WTC11 (cell line): Measurements from ENCODE around the gene CCDC136. TPM values are rescaled to one million over a fixed set of nuclear protein-coding genes. Genes with fewer than 3 reads are reported as not detected.

Experiments
- ATAC-seq: fragments of 200-7000 bp; cut with Tn5 transposase; 2 replicates; pipeline ENCODE4 v1.10.0; 2021; ENCODE audit warnings: mild to moderate bottlenecking, moderate library complexity
- CTCF ChIA-PET: fragments of 300-600 bp; sonication (Branson Sonifier 250); formaldehyde crosslinking; loops from one replicate; lab custom pipeline; 2021; ENCODE audit warnings: antibody characterized with exemption; lab: Charles Lee
- POLR2A ChIA-PET: fragments of 350-600 bp; sonication (Branson Sonifier 250); formaldehyde crosslinking; loops from one replicate; lab custom pipeline; 2021; ENCODE audit warnings: antibody characterized with exemption; lab: Charles Lee
- DNase-seq: peaks from one replicate; pipeline ENCODE4 v3.0.0; 2021; ENCODE audit warnings: low spot score
- H3K27ac Mint-ChIP-seq: 2 replicates; pipeline ENCODE4 v1.8.0; 2021; ENCODE audit warnings: mixed read lengths
- H3K27me3 Mint-ChIP-seq: 2 replicates; pipeline ENCODE4 v1.8.0; 2021; ENCODE audit warnings: low read depth, mild to moderate bottlenecking, moderate library complexity, mixed read lengths
- H3K36me3 Mint-ChIP-seq: 2 replicates; pipeline ENCODE4 v1.8.0; 2021; ENCODE audit warnings: mixed read lengths
- H3K4me1 Mint-ChIP-seq: 2 replicates; pipeline ENCODE4 v1.8.0; 2022; ENCODE audit warnings: mixed read lengths
- H3K4me3 Mint-ChIP-seq: 2 replicates; pipeline ENCODE4 v1.8.0; 2021; ENCODE audit warnings: mild to moderate bottlenecking, moderate library complexity, mixed read lengths
- H3K9me3 Mint-ChIP-seq: 2 replicates; pipeline ENCODE4 v1.8.0; 2021; ENCODE audit warnings: mixed read lengths
- ATF1 ChIP-seq: sonication (generic); formaldehyde crosslinking; IDR thresholded peaks from 2 replicates; pipeline ENCODE4 v1.8.1; 2023; ENCODE audit warnings: mild to moderate bottlenecking, moderate library complexity, missing genetic modification reagents
- E2F1 ChIP-seq: sonication (generic); formaldehyde crosslinking; IDR thresholded peaks from 2 replicates; pipeline ENCODE4 v1.8.0; 2022; ENCODE audit warnings: mild to moderate bottlenecking, missing genetic modification reagents
- ERG ChIP-seq: fragments of 250-450 bp; sonication (Bioruptor Pico); IDR thresholded peaks from 2 replicates; pipeline ENCODE4 v1.8.0; 2021; ENCODE audit warnings: mild to moderate bottlenecking
- MXD4 ChIP-seq: fragments of 250-450 bp; sonication (Bioruptor Pico); IDR thresholded peaks from 2 replicates; pipeline ENCODE4 v1.8.0; 2021; ENCODE audit warnings: mild to moderate bottlenecking, moderate library complexity, borderline replicate concordance
- NFE2L1 ChIP-seq: sonication (generic); formaldehyde crosslinking; IDR thresholded peaks from 2 replicates; pipeline ENCODE4 v1.8.1; 2023; ENCODE audit warnings: missing genetic modification reagents
- NFYB ChIP-seq: sonication (generic); formaldehyde crosslinking; conservative IDR thresholded peaks from 2 replicates; pipeline ENCODE4 v1.8.0; 2022; ENCODE audit warnings: low read depth, missing genetic modification reagents
- NR2C2 ChIP-seq: sonication (generic); formaldehyde crosslinking; IDR thresholded peaks from 2 replicates; pipeline ENCODE4 v1.8.0; 2022; ENCODE audit warnings: mild to moderate bottlenecking, missing genetic modification reagents
- SMAD4 ChIP-seq: sonication (generic); formaldehyde crosslinking; IDR thresholded peaks from 2 replicates; pipeline ENCODE4 v1.8.0; 2022; ENCODE audit warnings: mild to moderate bottlenecking, missing genetic modification reagents
- ZBTB21 ChIP-seq: sonication (generic); formaldehyde crosslinking; IDR thresholded peaks from 2 replicates; pipeline ENCODE4 v1.8.1; 2023; ENCODE audit warnings: mild to moderate bottlenecking, missing genetic modification reagents, borderline replicate concordance
- ZNF219 ChIP-seq: sonication (generic); formaldehyde crosslinking; IDR thresholded peaks from 2 replicates; pipeline ENCODE4 v1.8.0; 2023; ENCODE audit warnings: missing genetic modification reagents, mild to moderate bottlenecking, borderline replicate concordance
- total RNA-seq: library from RNA; stranded (reverse); gene quantifications from 3 replicates; pipeline ENCODE4 v1.2.3, GENCODE V29; 2021
- TF ChIP-seq, protein P1 (sequence below): sonication (generic); formaldehyde crosslinking; IDR thresholded peaks from 2 replicates; pipeline ENCODE4 v1.8.0; 2023; ENCODE audit warnings: mild to moderate bottlenecking, missing genetic modification reagents
- TF ChIP-seq, protein P2 (sequence below): sonication (generic); formaldehyde crosslinking; IDR thresholded peaks from 2 replicates; pipeline ENCODE4 v1.8.0; 2022; ENCODE audit warnings: mild to moderate bottlenecking, missing genetic modification reagents
- TF ChIP-seq, protein P3 (sequence below): sonication (generic); formaldehyde crosslinking; IDR thresholded peaks from 2 replicates; pipeline ENCODE4 v1.8.0; 2022; ENCODE audit warnings: missing genetic modification reagents
- TF ChIP-seq, protein P4 (sequence below): fragments of 250-450 bp; sonication (Bioruptor Pico); IDR thresholded peaks from 2 replicates; pipeline ENCODE4 v1.9.0; 2021; ENCODE audit warnings: moderate library complexity, mild to moderate bottlenecking, inconsistent platforms, borderline replicate concordance
- TF ChIP-seq, protein P5 (sequence below): sonication (generic); formaldehyde crosslinking; IDR thresholded peaks from 2 replicates; pipeline ENCODE4 v1.8.1; 2023; ENCODE audit warnings: mild to moderate bottlenecking, missing genetic modification reagents, borderline replicate concordance

Gene CCDC136
- total RNA-seq, 1 experiment from 2014 or later, result 51.0 TPM

GRCh38 chr7:128835790-128836641, 44.2 kb downstream of the CCDC136 start:
- no peak overlapping the region for H3K4me3 Mint-ChIP-seq
- H3K27me3 Mint-ChIP-seq, result peaks cover 9% of the 10 kb centered on the region
- no peak for TF ChIP-seq MXD4 (CRISPR knock-in tag)
- TF ChIP-seq ZBTB21 (CRISPR knock-in tag), result no peak
- H3K36me3 Mint-ChIP-seq, result no peaks in the 10 kb centered on the region
- ChIA-PET CTCF (interaction anchor here (1.2 to 5.8 kb wide), 4 partner anchors 12 to 49 kb away, joined by 3 to 65 read pairs (median 7); no protein-coding TSS in a partner anchor), POLR2A (no interaction called here)
- H3K27ac Mint-ChIP-seq, result no peak overlapping the region
- ATAC-seq, result no peak
- H3K9me3 Mint-ChIP-seq, result no peaks in the 10 kb centered on the region
- peaks cover 23% of the 10 kb centered on the region for H3K4me1 Mint-ChIP-seq
- DNase-seq, result no peak

- peaks cover 25% of the 10 kb centered on the region for H3K4me1 Mint-ChIP-seq
- ChIA-PET POLR2A (no interaction called here), CTCF (interaction anchor here (0.5 to 1.8 kb wide), 2 partner anchors 43 to 1021 kb away, joined by 3 to 9 read pairs; no protein-coding TSS in a partner anchor)
- no peak overlapping the region for H3K4me3 Mint-ChIP-seq
- DNase-seq, result no peak
- H3K9me3 Mint-ChIP-seq, result no peaks in the 10 kb centered on the region
- H3K27ac Mint-ChIP-seq, result no peak overlapping the region
- ATAC-seq, result no peak
- peaks cover under 1% of the 10 kb centered on the region for H3K27me3 Mint-ChIP-seq
- H3K36me3 Mint-ChIP-seq, result no peaks in the 10 kb centered on the region
- TF ChIP-seq, protein P1, sequence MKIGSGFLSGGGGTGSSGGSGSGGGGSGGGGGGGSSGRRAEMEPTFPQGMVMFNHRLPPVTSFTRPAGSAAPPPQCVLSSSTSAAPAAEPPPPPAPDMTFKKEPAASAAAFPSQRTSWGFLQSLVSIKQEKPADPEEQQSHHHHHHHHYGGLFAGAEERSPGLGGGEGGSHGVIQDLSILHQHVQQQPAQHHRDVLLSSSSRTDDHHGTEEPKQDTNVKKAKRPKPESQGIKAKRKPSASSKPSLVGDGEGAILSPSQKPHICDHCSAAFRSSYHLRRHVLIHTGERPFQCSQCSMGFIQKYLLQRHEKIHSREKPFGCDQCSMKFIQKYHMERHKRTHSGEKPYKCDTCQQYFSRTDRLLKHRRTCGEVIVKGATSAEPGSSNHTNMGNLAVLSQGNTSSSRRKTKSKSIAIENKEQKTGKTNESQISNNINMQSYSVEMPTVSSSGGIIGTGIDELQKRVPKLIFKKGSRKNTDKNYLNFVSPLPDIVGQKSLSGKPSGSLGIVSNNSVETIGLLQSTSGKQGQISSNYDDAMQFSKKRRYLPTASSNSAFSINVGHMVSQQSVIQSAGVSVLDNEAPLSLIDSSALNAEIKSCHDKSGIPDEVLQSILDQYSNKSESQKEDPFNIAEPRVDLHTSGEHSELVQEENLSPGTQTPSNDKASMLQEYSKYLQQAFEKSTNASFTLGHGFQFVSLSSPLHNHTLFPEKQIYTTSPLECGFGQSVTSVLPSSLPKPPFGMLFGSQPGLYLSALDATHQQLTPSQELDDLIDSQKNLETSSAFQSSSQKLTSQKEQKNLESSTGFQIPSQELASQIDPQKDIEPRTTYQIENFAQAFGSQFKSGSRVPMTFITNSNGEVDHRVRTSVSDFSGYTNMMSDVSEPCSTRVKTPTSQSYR (CRISPR knock-in tag), result no peak
- TF ChIP-seq, protein P2, sequence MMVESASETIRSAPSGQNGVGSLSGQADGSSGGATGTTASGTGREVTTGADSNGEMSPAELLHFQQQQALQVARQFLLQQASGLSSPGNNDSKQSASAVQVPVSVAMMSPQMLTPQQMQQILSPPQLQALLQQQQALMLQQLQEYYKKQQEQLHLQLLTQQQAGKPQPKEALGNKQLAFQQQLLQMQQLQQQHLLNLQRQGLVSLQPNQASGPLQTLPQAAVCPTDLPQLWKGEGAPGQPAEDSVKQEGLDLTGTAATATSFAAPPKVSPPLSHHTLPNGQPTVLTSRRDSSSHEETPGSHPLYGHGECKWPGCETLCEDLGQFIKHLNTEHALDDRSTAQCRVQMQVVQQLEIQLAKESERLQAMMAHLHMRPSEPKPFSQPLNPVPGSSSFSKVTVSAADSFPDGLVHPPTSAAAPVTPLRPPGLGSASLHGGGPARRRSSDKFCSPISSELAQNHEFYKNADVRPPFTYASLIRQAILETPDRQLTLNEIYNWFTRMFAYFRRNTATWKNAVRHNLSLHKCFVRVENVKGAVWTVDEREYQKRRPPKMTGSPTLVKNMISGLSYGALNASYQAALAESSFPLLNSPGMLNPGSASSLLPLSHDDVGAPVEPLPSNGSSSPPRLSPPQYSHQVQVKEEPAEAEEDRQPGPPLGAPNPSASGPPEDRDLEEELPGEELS (CRISPR knock-in tag), result no peak
- TF ChIP-seq, protein P3, sequence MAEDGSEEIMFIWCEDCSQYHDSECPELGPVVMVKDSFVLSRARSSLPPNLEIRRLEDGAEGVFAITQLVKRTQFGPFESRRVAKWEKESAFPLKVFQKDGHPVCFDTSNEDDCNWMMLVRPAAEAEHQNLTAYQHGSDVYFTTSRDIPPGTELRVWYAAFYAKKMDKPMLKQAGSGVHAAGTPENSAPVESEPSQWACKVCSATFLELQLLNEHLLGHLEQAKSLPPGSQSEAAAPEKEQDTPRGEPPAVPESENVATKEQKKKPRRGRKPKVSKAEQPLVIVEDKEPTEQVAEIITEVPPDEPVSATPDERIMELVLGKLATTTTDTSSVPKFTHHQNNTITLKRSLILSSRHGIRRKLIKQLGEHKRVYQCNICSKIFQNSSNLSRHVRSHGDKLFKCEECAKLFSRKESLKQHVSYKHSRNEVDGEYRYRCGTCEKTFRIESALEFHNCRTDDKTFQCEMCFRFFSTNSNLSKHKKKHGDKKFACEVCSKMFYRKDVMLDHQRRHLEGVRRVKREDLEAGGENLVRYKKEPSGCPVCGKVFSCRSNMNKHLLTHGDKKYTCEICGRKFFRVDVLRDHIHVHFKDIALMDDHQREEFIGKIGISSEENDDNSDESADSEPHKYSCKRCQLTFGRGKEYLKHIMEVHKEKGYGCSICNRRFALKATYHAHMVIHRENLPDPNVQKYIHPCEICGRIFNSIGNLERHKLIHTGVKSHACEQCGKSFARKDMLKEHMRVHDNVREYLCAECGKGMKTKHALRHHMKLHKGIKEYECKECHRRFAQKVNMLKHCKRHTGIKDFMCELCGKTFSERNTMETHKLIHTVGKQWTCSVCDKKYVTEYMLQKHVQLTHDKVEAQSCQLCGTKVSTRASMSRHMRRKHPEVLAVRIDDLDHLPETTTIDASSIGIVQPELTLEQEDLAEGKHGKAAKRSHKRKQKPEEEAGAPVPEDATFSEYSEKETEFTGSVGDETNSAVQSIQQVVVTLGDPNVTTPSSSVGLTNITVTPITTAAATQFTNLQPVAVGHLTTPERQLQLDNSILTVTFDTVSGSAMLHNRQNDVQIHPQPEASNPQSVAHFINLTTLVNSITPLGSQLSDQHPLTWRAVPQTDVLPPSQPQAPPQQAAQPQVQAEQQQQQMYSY (CRISPR knock-in tag), result no peak
- TF ChIP-seq ZNF219 (CRISPR knock-in tag) (no peak), ERG (CRISPR knock-in tag) (no peak), SMAD4 (no peak), ATF1 (no peak), NFE2L1 (no peak), E2F1 (CRISPR knock-in tag) (no peak), NR2C2 (CRISPR knock-in tag) (no peak), NFYB (CRISPR knock-in tag) (no peak)
- TF ChIP-seq, protein P4, sequence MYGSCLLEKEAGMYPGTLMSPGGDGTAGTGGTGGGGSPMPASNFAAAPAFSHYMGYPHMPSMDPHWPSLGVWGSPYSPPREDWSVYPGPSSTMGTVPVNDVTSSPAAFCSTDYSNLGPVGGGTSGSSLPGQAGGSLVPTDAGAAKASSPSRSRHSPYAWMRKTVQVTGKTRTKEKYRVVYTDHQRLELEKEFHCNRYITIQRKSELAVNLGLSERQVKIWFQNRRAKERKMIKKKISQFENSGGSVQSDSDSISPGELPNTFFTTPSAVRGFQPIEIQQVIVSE (CRISPR knock-in tag), result no peak
- TF ChIP-seq, protein P5, sequence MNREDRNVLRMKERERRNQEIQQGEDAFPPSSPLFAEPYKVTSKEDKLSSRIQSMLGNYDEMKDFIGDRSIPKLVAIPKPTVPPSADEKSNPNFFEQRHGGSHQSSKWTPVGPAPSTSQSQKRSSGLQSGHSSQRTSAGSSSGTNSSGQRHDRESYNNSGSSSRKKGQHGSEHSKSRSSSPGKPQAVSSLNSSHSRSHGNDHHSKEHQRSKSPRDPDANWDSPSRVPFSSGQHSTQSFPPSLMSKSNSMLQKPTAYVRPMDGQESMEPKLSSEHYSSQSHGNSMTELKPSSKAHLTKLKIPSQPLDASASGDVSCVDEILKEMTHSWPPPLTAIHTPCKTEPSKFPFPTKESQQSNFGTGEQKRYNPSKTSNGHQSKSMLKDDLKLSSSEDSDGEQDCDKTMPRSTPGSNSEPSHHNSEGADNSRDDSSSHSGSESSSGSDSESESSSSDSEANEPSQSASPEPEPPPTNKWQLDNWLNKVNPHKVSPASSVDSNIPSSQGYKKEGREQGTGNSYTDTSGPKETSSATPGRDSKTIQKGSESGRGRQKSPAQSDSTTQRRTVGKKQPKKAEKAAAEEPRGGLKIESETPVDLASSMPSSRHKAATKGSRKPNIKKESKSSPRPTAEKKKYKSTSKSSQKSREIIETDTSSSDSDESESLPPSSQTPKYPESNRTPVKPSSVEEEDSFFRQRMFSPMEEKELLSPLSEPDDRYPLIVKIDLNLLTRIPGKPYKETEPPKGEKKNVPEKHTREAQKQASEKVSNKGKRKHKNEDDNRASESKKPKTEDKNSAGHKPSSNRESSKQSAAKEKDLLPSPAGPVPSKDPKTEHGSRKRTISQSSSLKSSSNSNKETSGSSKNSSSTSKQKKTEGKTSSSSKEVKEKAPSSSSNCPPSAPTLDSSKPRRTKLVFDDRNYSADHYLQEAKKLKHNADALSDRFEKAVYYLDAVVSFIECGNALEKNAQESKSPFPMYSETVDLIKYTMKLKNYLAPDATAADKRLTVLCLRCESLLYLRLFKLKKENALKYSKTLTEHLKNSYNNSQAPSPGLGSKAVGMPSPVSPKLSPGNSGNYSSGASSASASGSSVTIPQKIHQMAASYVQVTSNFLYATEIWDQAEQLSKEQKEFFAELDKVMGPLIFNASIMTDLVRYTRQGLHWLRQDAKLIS (CRISPR knock-in tag), result no peak
Observed at GRCh38 chr7:128836729-128837348, 45.1 kb downstream of the CCDC136 start.
